Neuron (in vitro differentiated cells): ENCODE data around the gene MBTD1.
"Not testable (repeated sequence)": the region's sequence is repeated elsewhere in the genome, so short reads cannot be mapped to it uniquely, and the experiment has no call there.

Experiments
- H2AFZ ChIP-seq: one replicate; pipeline ENCODE4 v1.6.1; 2013; ENCODE audit warnings: low read depth, mild to moderate bottlenecking, inconsistent platforms, low read length, moderate library complexity
- H3K27me3 ChIP-seq: one replicate; pipeline ENCODE4 v1.6.1; 2013; ENCODE audit warnings: low read length; ENCODE audit not compliant: insufficient read depth
- H3K36me3 ChIP-seq: one replicate; pipeline ENCODE4 v1.6.1; 2013; ENCODE audit warnings: low read length; ENCODE audit not compliant: insufficient read depth
- H3K4me1 ChIP-seq: one replicate; pipeline ENCODE4 v1.6.1; 2013; ENCODE audit warnings: low read length; ENCODE audit not compliant: insufficient read depth
- H3K4me3 ChIP-seq: 2 replicates; pipeline ENCODE4 v1.5.1; 2013; ENCODE audit warnings: mild to moderate bottlenecking, low read length, moderate library complexity
- H3K9me3 ChIP-seq: one replicate; pipeline ENCODE4 v1.6.1; 2013; ENCODE audit warnings: low read length

The MBTD1 gene

DNA sequence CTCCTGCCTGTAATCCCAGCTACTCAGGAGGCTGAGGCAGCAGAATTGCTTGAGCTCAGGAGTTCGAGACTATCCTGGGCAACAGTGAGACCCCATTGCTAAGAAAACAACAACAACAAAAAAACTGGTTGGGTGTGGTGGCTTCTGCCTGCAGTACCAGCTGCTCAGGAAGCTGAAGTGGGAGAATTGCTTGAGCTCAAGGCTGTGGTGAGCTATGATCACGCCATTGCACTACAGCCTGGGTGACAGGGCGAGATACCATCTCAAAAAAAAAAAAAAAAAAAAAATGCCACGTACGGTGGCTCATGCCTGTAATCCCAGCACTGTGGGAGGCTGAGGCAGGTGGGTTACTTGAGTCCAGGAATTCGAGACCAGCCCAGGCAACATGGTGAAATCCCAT, 59.6 kb downstream of the MBTD1 start:
- Histone ChIP-seq H3K36me3 (peaks cover 82% of the 10 kb centered on the region), H3K4me1 (no peaks in the 10 kb centered on the region), H3K27me3 (no peaks in the 10 kb centered on the region), H3K4me3 (no peak overlapping the region), H2AFZ (no peak overlapping the region), H3K9me3 (no peaks in the 10 kb centered on the region)

- H3K9me3 ChIP-seq, result no peaks in the 10 kb centered on the region
- H2AFZ ChIP-seq, result no peak overlapping the region
- peaks cover 85% of the 10 kb centered on the region for H3K36me3 ChIP-seq
- no peaks in the 10 kb centered on the region for H3K4me1 ChIP-seq
- H3K27me3 ChIP-seq, result no peaks in the 10 kb centered on the region
- no peak overlapping the region for H3K4me3 ChIP-seq
Measured at GRCh38 chr17:51197754-51198153, 62.1 kb downstream of the MBTD1 start.

GRCh38 chr17:51191895-51192294, 68.0 kb downstream of the MBTD1 start:
- H2AFZ ChIP-seq, result no peak overlapping the region
- no peak overlapping the region for H3K4me3 ChIP-seq
- no peaks in the 10 kb centered on the region for H3K27me3 ChIP-seq
- H3K4me1 ChIP-seq, result no peaks in the 10 kb centered on the region
- no peaks in the 10 kb centered on the region for H3K9me3 ChIP-seq
- peaks cover 87% of the 10 kb centered on the region for H3K36me3 ChIP-seq

DNA sequence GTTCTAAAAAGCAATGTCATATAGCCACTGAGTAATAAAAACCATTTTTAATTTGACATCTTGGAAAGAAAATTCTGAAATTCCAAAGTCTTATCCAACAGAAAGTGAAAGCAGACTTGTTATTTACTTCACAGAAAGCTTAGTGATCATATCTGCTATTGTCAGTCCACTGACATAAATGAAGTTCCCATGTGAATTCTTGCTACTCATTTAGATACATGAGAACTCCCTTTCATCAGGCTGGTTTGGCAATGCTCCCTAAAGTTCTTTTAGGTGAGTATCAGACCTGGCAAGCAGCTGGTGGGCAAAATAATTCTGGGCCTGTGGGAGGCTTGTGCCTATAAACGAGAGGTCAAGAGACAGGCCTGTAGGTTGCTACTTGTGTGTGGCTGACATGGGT, 70.2 kb downstream of the MBTD1 start:
- peaks cover 84% of the 10 kb centered on the region for H3K36me3 ChIP-seq
- H3K4me3 ChIP-seq, result no peak overlapping the region
- H3K4me1 ChIP-seq, result no peaks in the 10 kb centered on the region
- H2AFZ ChIP-seq, result no peak overlapping the region
- no peaks in the 10 kb centered on the region for H3K9me3 ChIP-seq
- no peaks in the 10 kb centered on the region for H3K27me3 ChIP-seq

- Histone ChIP-seq H3K36me3 (peaks cover 84% of the 10 kb centered on the region), H3K27me3 (no peaks in the 10 kb centered on the region), H3K4me1 (no peaks in the 10 kb centered on the region)
Measured at GRCh38 chr17:51189162-51189561, 70.7 kb downstream of the MBTD1 start.

GRCh38 chr17:51188271-51188833, 71.5 kb downstream of the MBTD1 start:
- H2AFZ ChIP-seq, result no peak overlapping the region
- H3K4me1 ChIP-seq, result no peaks in the 10 kb centered on the region
- no peaks in the 10 kb centered on the region for H3K9me3 ChIP-seq
- H3K4me3 ChIP-seq, result no peak overlapping the region
- H3K36me3 ChIP-seq, result peaks cover 84% of the 10 kb centered on the region
- no peaks in the 10 kb centered on the region for H3K27me3 ChIP-seq

More at GRCh38 chr17:51189162-51189561, 70.7 kb downstream of the MBTD1 start:
- no peak overlapping the region for H2AFZ ChIP-seq
- no peak overlapping the region for H3K4me3 ChIP-seq
- no peaks in the 10 kb centered on the region for H3K9me3 ChIP-seq

DNA sequence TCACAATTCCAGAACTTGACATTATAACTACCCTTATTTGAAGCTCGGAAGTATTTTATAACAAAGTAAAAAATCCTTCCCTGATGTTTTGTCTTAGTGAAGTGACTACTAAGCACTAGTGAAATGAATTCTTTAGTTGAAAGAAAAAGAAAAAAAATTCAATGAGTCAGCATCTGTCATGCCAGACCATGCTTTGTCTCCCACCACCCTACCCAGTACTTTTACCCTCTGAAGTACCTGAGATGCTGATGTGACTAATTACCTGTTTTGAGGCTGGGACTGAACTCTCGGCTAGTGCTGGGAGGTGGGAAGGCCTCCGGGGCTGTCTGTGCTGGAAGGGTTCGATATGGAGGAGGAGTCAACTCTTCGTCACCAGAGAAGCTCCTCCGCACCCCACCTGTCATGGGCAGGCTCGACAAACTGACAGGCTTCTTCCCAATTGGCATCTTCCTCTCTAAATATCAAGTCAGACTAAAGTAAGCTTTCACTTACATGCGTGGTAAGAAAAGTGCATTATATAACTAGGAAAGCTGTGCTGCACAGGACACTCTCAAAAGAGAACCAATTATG, 74.0 kb downstream of the MBTD1 start:
- H2AFZ ChIP-seq, result no peak overlapping the region
- peaks cover 81% of the 10 kb centered on the region for H3K36me3 ChIP-seq
- H3K4me1 ChIP-seq, result no peaks in the 10 kb centered on the region
- H3K27me3 ChIP-seq, result no peaks in the 10 kb centered on the region
- H3K9me3 ChIP-seq, result no peaks in the 10 kb centered on the region
- no peak overlapping the region for H3K4me3 ChIP-seq

- H3K36me3 ChIP-seq, result peaks cover 77% of the 10 kb centered on the region
Measured at GRCh38 chr17:51184124-51184523, 75.7 kb downstream of the MBTD1 start.

DNA sequence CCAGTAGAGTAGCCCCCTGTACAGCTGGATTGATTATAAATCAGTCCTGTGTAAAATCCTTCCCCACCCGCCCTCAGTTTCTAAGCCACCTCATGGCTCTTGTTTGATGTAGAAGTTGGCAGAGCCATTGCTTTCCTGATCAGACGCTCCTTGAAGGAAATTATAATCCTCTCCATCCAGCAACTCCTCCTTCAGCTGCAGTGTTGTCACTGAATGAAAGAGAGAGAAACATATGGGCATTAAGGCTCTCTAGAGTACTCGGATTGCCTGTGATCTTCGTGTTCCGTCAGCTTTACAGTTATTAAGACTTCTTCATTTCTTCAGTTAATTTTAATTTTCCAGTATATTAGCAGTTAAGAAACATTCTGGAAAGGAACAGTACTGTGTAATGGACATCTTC, 79.4 kb downstream of the MBTD1 start:
- H3K27me3 ChIP-seq, result no peaks in the 10 kb centered on the region
- no peak overlapping the region for H2AFZ ChIP-seq
- peaks cover 67% of the 10 kb centered on the region for H3K36me3 ChIP-seq
- H3K4me3 ChIP-seq, result no peak overlapping the region
- H3K4me1 ChIP-seq, result no peaks in the 10 kb centered on the region
- no peaks in the 10 kb centered on the region for H3K9me3 ChIP-seq

More at GRCh38 chr17:51184124-51184523, 75.7 kb downstream of the MBTD1 start:
- Histone ChIP-seq H3K4me3 (no peak overlapping the region), H3K27me3 (no peaks in the 10 kb centered on the region), H3K4me1 (no peaks in the 10 kb centered on the region), H3K9me3 (no peaks in the 10 kb centered on the region), H2AFZ (no peak overlapping the region)

GRCh38 chr17:51172030-51172429, 87.8 kb downstream of the MBTD1 start:
- H3K9me3 ChIP-seq, H3K4me3 ChIP-seq, H3K27me3 ChIP-seq, H2AFZ ChIP-seq, H3K4me1 ChIP-seq: not testable (repeated sequence)
- peaks cover 43% of the 10 kb centered on the region for H3K36me3 ChIP-seq

- Histone ChIP-seq H3K4me3 (no peak overlapping the region), H3K9me3 (no peaks in the 10 kb centered on the region), H3K36me3 (peaks cover 43% of the 10 kb centered on the region), H2AFZ (no peak overlapping the region), H3K4me1 (peaks cover 6% of the 10 kb centered on the region), H3K27me3 (no peaks in the 10 kb centered on the region)
Measured at GRCh38 chr17:51170736-51171135, 89.1 kb downstream of the MBTD1 start.

- H3K36me3 ChIP-seq, result peaks cover 37% of the 10 kb centered on the region
- H2AFZ ChIP-seq, result no peak overlapping the region
- H3K27me3 ChIP-seq, result no peaks in the 10 kb centered on the region
- H3K4me1 ChIP-seq, result peaks cover 8% of the 10 kb centered on the region
- H3K9me3 ChIP-seq, result no peaks in the 10 kb centered on the region
- H3K4me3 ChIP-seq, result no peak overlapping the region
Measured at GRCh38 chr17:51169340-51169739, 90.5 kb downstream of the MBTD1 start.

GRCh38 chr17:51166987-51167931, 92.6 kb downstream of the MBTD1 start:
- no peaks in the 10 kb centered on the region for H3K9me3 ChIP-seq
- H2AFZ ChIP-seq, result peak overlapping the region; percentile 78
- peaks cover 43% of the 10 kb centered on the region for H3K36me3 ChIP-seq
- no peaks in the 10 kb centered on the region for H3K27me3 ChIP-seq
- H3K4me3 ChIP-seq, result peak overlapping the region; percentile 57
- H3K4me1 ChIP-seq, result peaks cover 8% of the 10 kb centered on the region
